ENCODE measurements around the gene FBXL16.

The FBXL16 gene

GRCh38 chr16:676913-677312, 28.7 kb downstream of the FBXL16 start:
- no peak for DNase-seq (ENCODE audit: low read depth)

GRCh38 chr16:676565-676902, 29.1 kb downstream of the FBXL16 start:
- no peak for DNase-seq (ENCODE audit: low read depth)

DNA sequence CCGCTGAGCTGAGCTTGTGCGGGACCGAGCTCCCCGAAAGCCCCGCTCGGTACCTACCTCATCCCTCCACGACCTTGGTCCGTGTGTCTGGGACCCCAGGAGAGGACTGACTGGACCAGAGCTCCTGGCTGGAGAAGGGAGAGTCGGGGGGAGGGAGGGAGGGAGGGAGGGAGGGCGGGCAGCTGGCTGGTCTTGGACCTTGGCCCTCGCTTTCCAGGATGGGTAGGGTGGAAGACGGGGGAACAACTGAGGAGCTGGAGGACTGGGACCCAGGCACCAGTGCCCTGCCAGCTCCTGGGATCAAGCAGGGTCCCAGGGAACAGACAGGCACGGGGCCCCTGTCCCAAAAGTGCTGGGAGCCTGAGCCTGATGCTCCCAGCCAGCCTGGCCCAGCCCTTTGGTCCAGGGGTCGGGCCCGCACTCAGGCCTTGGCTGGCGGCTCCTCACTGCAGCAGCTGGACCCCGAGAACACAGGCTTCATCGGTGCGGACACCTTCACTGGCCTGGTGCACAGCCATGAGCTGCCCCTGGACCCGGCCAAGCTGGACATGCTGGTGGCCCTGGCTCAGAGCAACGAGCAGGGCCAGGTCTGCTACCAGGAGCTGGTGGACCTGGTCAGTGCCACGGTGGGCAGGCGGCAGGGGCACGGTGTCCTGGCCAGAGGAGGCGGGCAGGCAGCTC, 29.6 kb downstream of the FBXL16 start:
- DNase-seq (ENCODE audit: low read depth): no peak

GRCh38 chr16:674968-675883, 30.4 kb downstream of the FBXL16 start, which contains the start of gene RHBDL1:
Gene RHBDL1, plus strand, starts transcription at chr16:675671. Its CDS starts 120 bp downstream, at chr16:675791.
- peak; percentile 43 for DNase-seq (ENCODE audit: low read depth)

DNA sequence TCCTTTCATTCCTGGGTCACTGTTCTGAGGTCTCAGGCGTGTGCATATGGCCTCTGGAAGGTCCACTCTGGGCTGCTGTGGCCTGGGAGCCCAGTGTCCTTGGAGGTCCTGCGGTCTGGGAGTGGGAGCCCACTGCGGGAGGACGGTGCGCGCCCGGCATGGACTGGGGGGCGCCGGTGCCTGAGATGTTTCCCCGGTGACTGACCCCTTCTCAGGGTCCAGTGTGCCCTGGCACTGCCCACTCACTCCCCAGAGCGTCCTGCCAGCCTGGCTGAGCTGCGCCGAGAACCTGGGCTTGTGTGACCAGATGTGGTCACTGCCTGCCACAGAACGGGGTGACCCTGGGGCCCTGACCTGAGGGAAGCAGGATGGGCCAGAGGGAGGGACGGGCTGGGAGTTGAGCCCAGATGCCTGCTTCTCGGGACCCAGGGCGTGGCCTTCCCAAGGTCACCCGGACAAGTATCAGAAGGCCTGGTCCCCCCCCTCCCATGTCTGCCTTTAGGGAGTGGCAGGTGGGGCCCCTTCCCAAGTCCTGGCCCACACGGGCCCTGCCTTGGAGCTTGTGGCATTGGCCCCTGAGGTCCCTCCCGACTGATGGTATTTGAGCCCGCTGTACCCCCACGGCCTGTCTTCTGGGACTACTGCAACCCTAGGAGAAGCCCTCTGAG, 31.3 kb downstream of the FBXL16 start:
- DNase-seq (ENCODE audit: low read depth): no peak

DNA sequence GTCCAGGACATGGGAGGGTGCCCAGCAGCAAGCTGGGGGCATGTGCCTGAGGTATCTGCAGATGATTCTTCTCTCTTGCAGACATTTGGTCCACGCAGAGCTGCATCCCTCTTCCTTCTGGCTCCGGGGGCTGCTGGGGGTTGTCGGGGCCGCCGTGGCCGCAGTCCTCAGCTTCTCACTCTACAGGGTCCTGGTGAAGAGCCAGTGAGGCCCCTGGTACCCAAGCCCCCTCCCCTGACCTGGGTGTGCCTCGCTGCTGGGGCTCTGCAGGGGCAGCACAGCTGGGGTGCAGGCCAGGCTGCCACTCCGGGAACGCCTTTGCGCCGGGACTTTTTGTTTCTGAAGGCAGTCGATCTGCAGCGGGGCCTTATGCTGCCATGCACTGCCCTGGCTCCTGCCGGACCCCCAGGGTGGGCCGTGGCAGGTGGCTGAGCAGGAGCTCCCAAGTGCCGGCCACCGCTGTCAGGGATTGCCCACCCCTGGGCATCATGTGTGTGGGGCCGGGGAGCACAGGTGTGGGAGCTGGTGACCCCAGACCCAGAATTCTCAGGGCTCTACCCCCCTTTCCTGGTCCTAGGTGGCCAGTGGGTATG, 32.1 kb downstream of the FBXL16 start:
- DNase-seq (ENCODE audit: low read depth): no peak

- DNase-seq (ENCODE audit: low read depth): no peak
These were observed 32.8 kb downstream of the FBXL16 start for GRCh38 chr16:672851-673250.

GRCh38 chr16:672371-672770, 33.2 kb downstream of the FBXL16 start:
- DNase-seq (ENCODE audit: low read depth): no peak

DNA sequence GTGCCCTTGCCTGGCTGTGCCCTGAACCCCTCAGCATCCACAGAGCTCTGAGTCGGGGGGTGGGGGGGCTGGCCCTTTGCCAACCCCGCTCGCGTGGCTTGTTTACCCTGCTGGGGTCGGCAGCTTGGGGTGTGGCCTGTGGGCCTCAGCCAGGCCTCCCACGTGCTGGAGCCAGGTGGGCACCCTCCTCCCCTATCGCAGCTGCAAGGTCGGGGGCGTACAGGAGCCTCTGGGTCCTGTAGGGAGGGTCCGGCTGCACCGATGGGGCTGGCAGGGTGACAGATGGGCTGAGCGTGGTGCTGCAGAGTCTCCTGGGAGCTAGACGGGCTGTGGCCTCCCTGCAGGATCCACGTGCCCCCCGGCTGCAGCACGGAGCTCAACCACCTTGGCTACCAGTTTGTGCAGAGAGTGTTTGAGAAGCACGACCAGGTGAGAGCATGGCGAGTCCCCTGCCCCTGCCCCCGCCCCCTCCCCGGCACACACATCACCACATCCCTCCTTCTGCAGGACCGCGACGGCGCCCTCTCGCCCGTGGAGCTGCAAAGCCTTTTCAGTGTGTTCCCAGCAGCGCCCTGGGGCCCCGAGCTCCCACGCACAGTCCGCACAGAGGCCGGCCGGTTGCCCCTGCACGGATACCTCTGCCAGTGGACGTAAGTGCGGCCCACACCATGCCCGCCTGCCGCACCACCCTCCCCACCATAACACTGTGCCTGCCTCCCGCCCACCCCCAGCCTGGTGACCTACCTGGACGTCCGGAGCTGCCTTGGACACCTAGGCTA, 34.1 kb downstream of the FBXL16 start:
- DNase-seq (ENCODE audit: low read depth): no peak

- no peak for DNase-seq (ENCODE audit: low read depth)
These were observed 34.9 kb downstream of the FBXL16 start for GRCh38 chr16:670485-671352.

DNA sequence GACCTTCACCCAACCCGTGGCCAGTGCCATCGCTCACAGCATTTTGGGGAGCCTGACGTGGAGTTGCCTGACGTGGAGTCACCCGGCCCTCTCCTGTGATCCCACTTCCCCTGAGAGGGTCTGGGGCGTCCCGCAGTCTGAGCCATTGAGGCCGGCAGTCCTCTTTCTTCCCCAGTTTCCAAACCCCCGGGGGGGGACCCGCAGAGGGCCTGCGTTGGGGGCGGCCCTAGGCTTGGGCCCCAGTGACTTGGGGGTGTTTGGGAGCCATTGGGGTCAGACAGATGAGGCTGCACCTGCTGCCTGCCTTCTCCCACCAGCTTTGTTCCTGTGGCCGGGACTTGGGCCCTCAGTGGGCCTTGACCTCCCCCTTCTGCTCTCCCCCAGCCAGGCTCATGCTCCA, 35.9 kb downstream of the FBXL16 start:
- no peak for DNase-seq (ENCODE audit: low read depth)

DNA sequence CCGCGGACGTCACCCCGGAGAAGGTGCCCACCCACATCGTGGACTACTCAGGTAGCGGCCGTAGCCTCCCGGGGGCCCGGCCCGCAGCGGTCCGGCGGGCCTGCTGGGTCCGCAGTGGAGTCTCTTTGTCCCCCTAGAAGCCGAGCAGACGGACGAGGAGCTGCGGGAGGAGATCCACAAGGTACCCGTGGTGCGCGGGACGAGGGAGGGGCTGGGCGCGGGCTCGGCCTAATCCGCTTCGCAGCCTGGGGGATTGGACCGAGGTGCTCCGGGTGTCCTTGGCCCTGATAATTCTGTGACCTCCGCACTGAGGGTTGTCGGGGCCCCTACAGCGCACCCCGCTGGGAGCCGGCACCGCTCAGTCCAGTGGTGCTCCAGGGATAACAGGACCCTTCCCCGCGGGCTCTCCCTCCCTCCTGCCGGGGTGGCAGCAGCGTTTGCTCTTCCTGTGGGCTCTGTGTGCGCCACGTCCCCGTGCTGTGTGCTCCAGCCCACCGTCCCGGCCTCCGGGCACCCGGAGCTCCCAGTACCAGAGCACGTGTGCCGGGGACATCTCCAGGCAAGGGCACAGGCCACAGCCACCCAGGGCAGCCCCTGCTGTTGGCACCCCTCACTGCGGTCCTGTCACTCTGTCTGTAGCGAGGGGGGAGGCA, 37.0 kb downstream of the FBXL16 start:
- no peak for DNase-seq (ENCODE audit: low read depth)

DNA sequence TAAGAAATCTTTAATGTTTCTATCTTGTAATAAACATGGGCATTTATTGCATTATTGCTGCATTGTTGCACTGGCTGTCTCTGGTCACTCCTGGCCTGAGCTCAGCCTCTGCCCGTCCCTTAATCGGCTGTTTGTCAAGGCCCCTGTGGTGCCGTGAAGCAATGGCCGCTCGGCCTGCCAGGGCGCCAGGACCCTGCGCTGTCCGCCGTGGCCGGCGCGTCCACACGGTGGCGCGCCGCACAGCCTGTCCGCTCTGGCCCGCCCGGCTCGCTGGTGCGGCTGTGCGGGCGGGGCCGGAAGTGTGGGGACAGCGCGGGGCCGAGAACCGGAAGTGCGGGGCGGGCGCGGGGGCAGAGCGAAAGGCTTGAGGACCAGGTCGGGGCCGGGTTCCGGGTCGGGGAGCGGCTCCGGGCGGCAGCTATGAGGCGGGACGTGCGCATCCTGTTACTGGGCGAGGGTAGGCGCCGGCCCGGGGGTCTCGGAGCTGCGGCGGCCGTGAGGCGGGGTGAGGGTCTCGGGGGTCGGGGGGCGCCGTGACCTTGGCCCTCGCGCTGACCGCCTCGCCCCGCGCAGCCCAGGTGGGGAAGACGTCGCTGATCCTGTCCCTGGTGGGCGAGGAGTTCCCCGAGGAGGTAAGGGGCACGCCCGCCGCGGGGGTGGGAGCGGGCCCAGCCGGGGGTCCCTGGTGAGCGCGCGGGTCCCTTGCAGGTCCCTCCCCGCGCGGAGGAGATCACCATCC, 37.7 kb downstream of the FBXL16 start, which contains the start of gene RHOT2:
RHOT2 (plus strand) TSS at position 353 of the 739 bp plus-strand sequence; CDS start at position 421, 68 bp downstream.
- DNase-seq (ENCODE audit: low read depth): peak; percentile 89

GRCh38 chr16:667113-667779, 38.4 kb downstream of the FBXL16 start:
- DNase-seq (ENCODE audit: low read depth): no peak

DNA sequence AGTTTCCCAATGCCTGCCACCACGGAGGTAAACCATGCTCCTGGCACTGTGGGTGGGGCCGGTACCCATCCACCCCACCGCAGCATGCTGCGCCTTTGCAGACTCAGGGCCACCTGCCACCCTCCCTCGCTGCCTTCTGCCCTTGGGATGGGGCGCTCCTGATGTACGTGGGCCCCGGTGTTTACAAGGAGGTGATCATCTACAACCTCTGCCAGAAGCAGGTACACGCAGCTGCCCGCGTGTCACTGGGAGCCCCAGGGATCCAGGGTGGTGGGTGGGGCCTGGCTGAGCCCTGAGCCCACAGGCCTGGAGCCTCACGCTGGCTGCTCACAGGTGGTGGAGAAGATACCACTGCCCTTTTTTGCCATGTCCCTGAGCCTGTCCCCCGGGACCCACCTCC, 39.0 kb downstream of the FBXL16 start:
- DNase-seq (ENCODE audit: low read depth): no peak

- no peak for DNase-seq (ENCODE audit: low read depth)
These were observed 43.0 kb downstream of the FBXL16 start for GRCh38 chr16:662597-662996.

- DNase-seq (ENCODE audit: low read depth): no peak
These were observed 43.5 kb downstream of the FBXL16 start for GRCh38 chr16:662095-662494.

DNA sequence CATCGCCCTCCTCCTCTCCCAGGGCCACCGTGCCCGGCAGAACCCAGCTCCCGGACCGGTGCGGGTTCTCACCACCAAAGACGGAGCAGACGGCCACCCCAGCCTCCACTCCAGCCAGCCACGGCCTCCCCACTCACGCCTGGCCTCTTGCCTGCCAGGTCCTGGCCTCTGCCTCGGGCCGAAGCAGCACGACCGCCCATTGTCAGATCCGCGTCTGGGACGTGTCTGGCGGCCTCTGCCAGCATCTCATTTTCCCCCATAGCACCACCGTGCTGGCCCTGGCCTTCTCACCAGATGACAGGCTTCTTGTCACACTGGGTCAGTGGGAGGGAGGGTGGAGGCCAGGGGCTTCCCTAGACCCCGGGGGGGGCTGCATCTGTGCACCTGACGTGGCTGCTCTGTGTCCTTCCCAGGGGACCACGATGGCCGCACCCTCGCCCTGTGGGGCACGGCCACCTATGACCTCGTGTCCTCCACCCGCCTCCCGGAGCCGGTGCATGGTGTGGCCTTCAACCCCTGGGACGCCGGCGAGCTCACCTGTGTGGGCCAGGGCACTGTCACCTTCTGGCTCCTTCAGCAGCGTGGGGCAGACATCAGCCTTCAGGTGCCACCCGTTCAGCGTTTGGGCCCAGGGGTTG, 44.3 kb downstream of the FBXL16 start:
- no peak for DNase-seq (ENCODE audit: low read depth)

Measured in fibroblast of gingiva (primary cell).